ENCODE results near the gene ALG2.
A peak's percentile ranks its signal among the peaks of the same experiment; 100 is the strongest.

Gene ALG2

GRCh38 chr9:99221621-99222415, at the start of gene ALG2, which contains the start of gene SEC61B:
Gene ALG2, minus strand, starts transcription at chr9:99221942. Its CDS starts 48 bp downstream, at chr9:99221894.
Gene SEC61B, plus strand, starts transcription at chr9:99222282. Its CDS starts 82 bp downstream, at chr9:99222364.
- DNase-seq (ENCODE audit: low spot score): peak; percentile 98

- DNase-seq (ENCODE audit: low spot score): no peak
Measured at GRCh38 chr9:99270491-99270890, 48.7 kb upstream of the ALG2 start.

- no peak for DNase-seq (ENCODE audit: low spot score)
Measured at GRCh38 chr9:99269416-99269815, 47.7 kb upstream of the ALG2 start.

GRCh38 chr9:99266255-99267023, 44.7 kb upstream of the ALG2 start:
- peak; percentile 68 for DNase-seq (ENCODE audit: low spot score)

GRCh38 chr9:99265691-99266090, 43.9 kb upstream of the ALG2 start:
- no peak for DNase-seq (ENCODE audit: low spot score)

GRCh38 chr9:99264070-99264680, 42.4 kb upstream of the ALG2 start:
- DNase-seq (ENCODE audit: low spot score): peak; percentile 44

- no peak for DNase-seq (ENCODE audit: low spot score)
Measured at GRCh38 chr9:99262949-99263418, 41.2 kb upstream of the ALG2 start.

GRCh38 chr9:99261923-99262322, 40.2 kb upstream of the ALG2 start:
- DNase-seq (ENCODE audit: low spot score): no peak

GRCh38 chr9:99259231-99259918, 37.6 kb upstream of the ALG2 start:
- no peak for DNase-seq (ENCODE audit: low spot score)

- DNase-seq (ENCODE audit: low spot score): no peak
Measured at GRCh38 chr9:99257723-99258389, 36.1 kb upstream of the ALG2 start.

GRCh38 chr9:99255651-99256050, 33.9 kb upstream of the ALG2 start:
- no peak for DNase-seq (ENCODE audit: low spot score)

- no peak for DNase-seq (ENCODE audit: low spot score)
Measured at GRCh38 chr9:99253772-99254431, 32.2 kb upstream of the ALG2 start.

- no peak for DNase-seq (ENCODE audit: low spot score)
Measured at GRCh38 chr9:99253134-99253533, 31.4 kb upstream of the ALG2 start.

GRCh38 chr9:99251157-99251556, 29.4 kb upstream of the ALG2 start:
- DNase-seq (ENCODE audit: low spot score): no peak

- DNase-seq (ENCODE audit: low spot score): no peak
Measured at GRCh38 chr9:99249619-99250018, 27.9 kb upstream of the ALG2 start.

GRCh38 chr9:99244344-99245260, 22.9 kb upstream of the ALG2 start:
- no peak for DNase-seq (ENCODE audit: low spot score)

- DNase-seq (ENCODE audit: low spot score): no peak
Measured at GRCh38 chr9:99241106-99241505, 19.4 kb upstream of the ALG2 start.

- no peak for DNase-seq (ENCODE audit: low spot score)
Measured at GRCh38 chr9:99239341-99240060, 17.8 kb upstream of the ALG2 start.

GRCh38 chr9:99238331-99238730, 16.6 kb upstream of the ALG2 start:
- no peak for DNase-seq (ENCODE audit: low spot score)
